Measurements from ENCODE around the gene ZFYVE1.

DNA sequence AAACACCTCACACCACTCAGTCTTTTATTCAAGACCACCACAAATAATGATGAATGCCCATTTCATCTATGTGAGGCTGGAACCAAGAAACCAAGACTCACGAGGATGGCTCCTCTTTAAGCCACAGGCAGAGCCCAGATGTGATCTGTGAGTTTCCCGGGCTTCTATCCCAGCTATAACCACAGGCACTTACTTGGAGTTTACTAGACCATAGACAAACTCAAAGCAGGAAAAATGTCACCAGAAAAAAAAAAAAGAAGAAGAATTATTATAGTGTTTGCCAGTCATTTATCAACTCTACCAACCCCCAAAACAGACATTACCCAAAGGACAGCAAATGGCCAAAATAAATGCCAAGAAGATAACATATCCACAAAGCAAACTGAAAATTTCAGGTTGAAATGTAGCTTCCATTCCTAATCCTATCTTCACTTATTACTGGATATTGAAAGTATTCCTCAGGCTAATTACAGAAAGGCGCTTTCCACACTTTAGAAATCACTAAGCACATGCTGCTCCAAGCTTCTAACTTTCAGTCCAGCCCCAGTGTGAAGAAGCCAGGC lies 44.7 kb downstream of the ZFYVE1 start:
- TF ChIP-seq, protein P1, sequence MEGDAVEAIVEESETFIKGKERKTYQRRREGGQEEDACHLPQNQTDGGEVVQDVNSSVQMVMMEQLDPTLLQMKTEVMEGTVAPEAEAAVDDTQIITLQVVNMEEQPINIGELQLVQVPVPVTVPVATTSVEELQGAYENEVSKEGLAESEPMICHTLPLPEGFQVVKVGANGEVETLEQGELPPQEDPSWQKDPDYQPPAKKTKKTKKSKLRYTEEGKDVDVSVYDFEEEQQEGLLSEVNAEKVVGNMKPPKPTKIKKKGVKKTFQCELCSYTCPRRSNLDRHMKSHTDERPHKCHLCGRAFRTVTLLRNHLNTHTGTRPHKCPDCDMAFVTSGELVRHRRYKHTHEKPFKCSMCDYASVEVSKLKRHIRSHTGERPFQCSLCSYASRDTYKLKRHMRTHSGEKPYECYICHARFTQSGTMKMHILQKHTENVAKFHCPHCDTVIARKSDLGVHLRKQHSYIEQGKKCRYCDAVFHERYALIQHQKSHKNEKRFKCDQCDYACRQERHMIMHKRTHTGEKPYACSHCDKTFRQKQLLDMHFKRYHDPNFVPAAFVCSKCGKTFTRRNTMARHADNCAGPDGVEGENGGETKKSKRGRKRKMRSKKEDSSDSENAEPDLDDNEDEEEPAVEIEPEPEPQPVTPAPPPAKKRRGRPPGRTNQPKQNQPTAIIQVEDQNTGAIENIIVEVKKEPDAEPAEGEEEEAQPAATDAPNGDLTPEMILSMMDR (IDR thresholded peaks at IDR 0.05), result no peak
- TF ChIP-seq EZH2 (IDR thresholded peaks at IDR 0.05) (no peak), EZH2phosphoT487 (IDR thresholded peaks at IDR 0.05) (no peak)
